ENCODE measurements around the gene DSCAML1.

DSCAML1 gene

GRCh38 chr11:117419482-117420142 is 377.4 kb downstream of the DSCAML1 start:
- Histone ChIP-seq H3K27me3 (ENCODE audit: control insufficient read depth in 1 of 2, insufficient read depth in 2 of 2, low read length in 2 of 2) (no peaks in the 10 kb centered on the region), H3K4me3 (ENCODE audit: low read depth in 1 of 2, low read length in 2 of 2) (no peak overlapping the region), H3K36me3 (ENCODE audit: insufficient read depth, low read length) (no peaks in the 10 kb centered on the region), H3K9ac (ENCODE audit: low read length) (no peak overlapping the region), H3K27ac (ENCODE audit: low read depth, low read length) (no peak overlapping the region), H3K4me1 (ENCODE audit: insufficient read depth, low read length) (no peaks in the 10 kb centered on the region), H3K9me3 (ENCODE audit: low read length) (no peaks in the 10 kb centered on the region)

GRCh38 chr11:117418737-117419481 is 378.1 kb downstream of the DSCAML1 start:
- H3K4me3 ChIP-seq (ENCODE audit: low read depth in 1 of 2, low read length in 2 of 2): no peak overlapping the region
- no peak overlapping the region for H3K27ac ChIP-seq (ENCODE audit: low read depth, low read length)
- H3K9ac ChIP-seq (ENCODE audit: low read length): no peak overlapping the region
- H3K4me1 ChIP-seq (ENCODE audit: insufficient read depth, low read length): no peaks in the 10 kb centered on the region
- H3K27me3 ChIP-seq (ENCODE audit: control insufficient read depth in 1 of 2, insufficient read depth in 2 of 2, low read length in 2 of 2): no peaks in the 10 kb centered on the region
- H3K9me3 ChIP-seq (ENCODE audit: low read length): no peaks in the 10 kb centered on the region
- H3K36me3 ChIP-seq (ENCODE audit: insufficient read depth, low read length): no peaks in the 10 kb centered on the region

GRCh38 chr11:117417856-117418255 is 379.2 kb downstream of the DSCAML1 start:
- H3K9ac ChIP-seq (ENCODE audit: low read length): no peak overlapping the region
- H3K36me3 ChIP-seq (ENCODE audit: insufficient read depth, low read length): no peaks in the 10 kb centered on the region
- H3K4me1 ChIP-seq (ENCODE audit: insufficient read depth, low read length): no peaks in the 10 kb centered on the region
- no peaks in the 10 kb centered on the region for H3K9me3 ChIP-seq (ENCODE audit: low read length)
- no peak overlapping the region for H3K27ac ChIP-seq (ENCODE audit: low read depth, low read length)
- H3K4me3 ChIP-seq (ENCODE audit: low read depth in 1 of 2, low read length in 2 of 2): no peak overlapping the region
- H3K27me3 ChIP-seq (ENCODE audit: control insufficient read depth in 1 of 2, insufficient read depth in 2 of 2, low read length in 2 of 2): no peaks in the 10 kb centered on the region

GRCh38 chr11:117417342-117417741 is 379.7 kb downstream of the DSCAML1 start:
- Histone ChIP-seq H3K27ac (ENCODE audit: low read depth, low read length) (no peak overlapping the region), H3K4me1 (ENCODE audit: insufficient read depth, low read length) (no peaks in the 10 kb centered on the region), H3K9ac (ENCODE audit: low read length) (no peak overlapping the region), H3K9me3 (ENCODE audit: low read length) (no peaks in the 10 kb centered on the region), H3K36me3 (ENCODE audit: insufficient read depth, low read length) (no peaks in the 10 kb centered on the region), H3K27me3 (ENCODE audit: control insufficient read depth in 1 of 2, insufficient read depth in 2 of 2, low read length in 2 of 2) (no peaks in the 10 kb centered on the region), H3K4me3 (ENCODE audit: low read depth in 1 of 2, low read length in 2 of 2) (no peak overlapping the region)

- Histone ChIP-seq H3K9me3 (ENCODE audit: low read length) (no peaks in the 10 kb centered on the region), H3K4me1 (ENCODE audit: insufficient read depth, low read length) (no peaks in the 10 kb centered on the region), H3K9ac (ENCODE audit: low read length) (no peak overlapping the region), H3K36me3 (ENCODE audit: insufficient read depth, low read length) (peaks cover 8% of the 10 kb centered on the region), H3K4me3 (ENCODE audit: low read depth in 1 of 2, low read length in 2 of 2) (no peak overlapping the region), H3K27ac (ENCODE audit: low read depth, low read length) (no peak overlapping the region), H3K27me3 (ENCODE audit: control insufficient read depth in 1 of 2, insufficient read depth in 2 of 2, low read length in 2 of 2) (no peaks in the 10 kb centered on the region)
Observed at GRCh38 chr11:117415358-117415896, 381.6 kb downstream of the DSCAML1 start.

- Histone ChIP-seq H3K27ac (ENCODE audit: low read depth, low read length) (no peak overlapping the region), H3K9me3 (ENCODE audit: low read length) (no peaks in the 10 kb centered on the region), H3K4me3 (ENCODE audit: low read depth in 1 of 2, low read length in 2 of 2) (no peak overlapping the region), H3K27me3 (ENCODE audit: control insufficient read depth in 1 of 2, insufficient read depth in 2 of 2, low read length in 2 of 2) (no peaks in the 10 kb centered on the region), H3K4me1 (ENCODE audit: insufficient read depth, low read length) (no peaks in the 10 kb centered on the region), H3K36me3 (ENCODE audit: insufficient read depth, low read length) (peaks cover 13% of the 10 kb centered on the region), H3K9ac (ENCODE audit: low read length) (no peak overlapping the region)
Observed at GRCh38 chr11:117414724-117415123, 382.3 kb downstream of the DSCAML1 start.

GRCh38 chr11:117413616-117414015 is 383.4 kb downstream of the DSCAML1 start:
- Histone ChIP-seq H3K9ac (ENCODE audit: low read length) (no peak overlapping the region), H3K4me1 (ENCODE audit: insufficient read depth, low read length) (no peaks in the 10 kb centered on the region), H3K27me3 (ENCODE audit: control insufficient read depth in 1 of 2, insufficient read depth in 2 of 2, low read length in 2 of 2) (no peaks in the 10 kb centered on the region), H3K27ac (ENCODE audit: low read depth, low read length) (no peak overlapping the region), H3K4me3 (ENCODE audit: low read depth in 1 of 2, low read length in 2 of 2) (no peak overlapping the region), H3K9me3 (ENCODE audit: low read length) (no peaks in the 10 kb centered on the region), H3K36me3 (ENCODE audit: insufficient read depth, low read length) (peaks cover 22% of the 10 kb centered on the region)

GRCh38 chr11:117412653-117413275 is 384.3 kb downstream of the DSCAML1 start:
- Histone ChIP-seq H3K4me3 (ENCODE audit: low read depth in 1 of 2, low read length in 2 of 2) (no peak overlapping the region), H3K27me3 (ENCODE audit: control insufficient read depth in 1 of 2, insufficient read depth in 2 of 2, low read length in 2 of 2) (no peaks in the 10 kb centered on the region), H3K4me1 (ENCODE audit: insufficient read depth, low read length) (no peaks in the 10 kb centered on the region), H3K36me3 (ENCODE audit: insufficient read depth, low read length) (peaks cover 30% of the 10 kb centered on the region), H3K27ac (ENCODE audit: low read depth, low read length) (no peak overlapping the region), H3K9ac (ENCODE audit: low read length) (no peak overlapping the region), H3K9me3 (ENCODE audit: low read length) (no peaks in the 10 kb centered on the region)

- H3K4me3 ChIP-seq (ENCODE audit: low read depth in 1 of 2, low read length in 2 of 2): no peak overlapping the region
- H3K27me3 ChIP-seq (ENCODE audit: control insufficient read depth in 1 of 2, insufficient read depth in 2 of 2, low read length in 2 of 2): no peaks in the 10 kb centered on the region
- H3K9ac ChIP-seq (ENCODE audit: low read length): no peak overlapping the region
- H3K27ac ChIP-seq (ENCODE audit: low read depth, low read length): no peak overlapping the region
- H3K9me3 ChIP-seq (ENCODE audit: low read length): no peaks in the 10 kb centered on the region
- H3K36me3 ChIP-seq (ENCODE audit: insufficient read depth, low read length): peaks cover 30% of the 10 kb centered on the region
- no peaks in the 10 kb centered on the region for H3K4me1 ChIP-seq (ENCODE audit: insufficient read depth, low read length)
Observed at GRCh38 chr11:117412176-117412575, 384.8 kb downstream of the DSCAML1 start.

- Histone ChIP-seq H3K27me3 (ENCODE audit: control insufficient read depth in 1 of 2, insufficient read depth in 2 of 2, low read length in 2 of 2) (no peaks in the 10 kb centered on the region), H3K4me3 (ENCODE audit: low read depth in 1 of 2, low read length in 2 of 2) (no peak overlapping the region), H3K36me3 (ENCODE audit: insufficient read depth, low read length) (peaks cover 30% of the 10 kb centered on the region), H3K27ac (ENCODE audit: low read depth, low read length) (no peak overlapping the region), H3K9ac (ENCODE audit: low read length) (no peak overlapping the region), H3K4me1 (ENCODE audit: insufficient read depth, low read length) (no peaks in the 10 kb centered on the region), H3K9me3 (ENCODE audit: low read length) (no peaks in the 10 kb centered on the region)
Observed at GRCh38 chr11:117411736-117412135, 385.3 kb downstream of the DSCAML1 start.

- Histone ChIP-seq H3K36me3 (ENCODE audit: insufficient read depth, low read length) (peaks cover 30% of the 10 kb centered on the region), H3K9me3 (ENCODE audit: low read length) (no peaks in the 10 kb centered on the region), H3K27me3 (ENCODE audit: control insufficient read depth in 1 of 2, insufficient read depth in 2 of 2, low read length in 2 of 2) (no peaks in the 10 kb centered on the region), H3K4me1 (ENCODE audit: insufficient read depth, low read length) (no peaks in the 10 kb centered on the region), H3K27ac (ENCODE audit: low read depth, low read length) (no peak overlapping the region), H3K4me3 (ENCODE audit: low read depth in 1 of 2, low read length in 2 of 2) (no peak overlapping the region), H3K9ac (ENCODE audit: low read length) (no peak overlapping the region)
Observed at GRCh38 chr11:117410861-117411710, 385.9 kb downstream of the DSCAML1 start.

Data from muscle layer of colon (tissue), 2 donors.